Lung microvascular endothelial cell (primary cell): ENCODE measurements around the gene STK39. TPM values are rescaled to one million over a fixed set of nuclear protein-coding genes. Genes with fewer than 3 reads are reported as not detected.

Experiments
- DNase-seq, 2 donors: peaks; one replicate each; pipeline versions ENCODE4 v3.0.0 to v3.0.0-alpha.2; 2010; ENCODE audit warnings: low read depth in 2 of 2
- total RNA-seq: library from RNA; depleted of rRNA; stranded (reverse); fragments of >200 nt; gene quantifications from 2 replicates; pipeline ENCODE4 v1.2.1, GENCODE V29; 2014

The STK39 gene
- total RNA-seq, 1 donor from 2014 or later: 1.4 TPM

- no peak for DNase-seq
Observed at GRCh38 chr2:168006498-168006897, 240.9 kb downstream of the STK39 start.

GRCh38 chr2:168005586-168005985 is 241.8 kb downstream of the STK39 start:
- DNase-seq: no peak

GRCh38 chr2:168003876-168004275 is 243.5 kb downstream of the STK39 start:
- no peak for DNase-seq

- DNase-seq: peak in 1 of 2 donors; percentile 25
Observed at GRCh38 chr2:168002021-168002553, 245.3 kb downstream of the STK39 start.

- no peak for DNase-seq
Observed at GRCh38 chr2:167992278-167992677, 255.1 kb downstream of the STK39 start.

- no peak for DNase-seq
Observed at GRCh38 chr2:167990062-167990461, 257.3 kb downstream of the STK39 start.

- no peak for DNase-seq
Observed at GRCh38 chr2:167988296-167988695, 259.1 kb downstream of the STK39 start.

- no peak for DNase-seq
Observed at GRCh38 chr2:167987558-167987957, 259.8 kb downstream of the STK39 start.

- DNase-seq: no peak
Observed at GRCh38 chr2:167987026-167987425, 260.4 kb downstream of the STK39 start.

- no peak for DNase-seq
Observed at GRCh38 chr2:167986223-167986622, 261.2 kb downstream of the STK39 start.

- no peak for DNase-seq
Observed at GRCh38 chr2:167981945-167982344, 265.4 kb downstream of the STK39 start.

GRCh38 chr2:167980439-167980838 is 267.0 kb downstream of the STK39 start:
- DNase-seq: no peak

- no peak for DNase-seq
Observed at GRCh38 chr2:167972746-167973145, 274.6 kb downstream of the STK39 start.

- no peak for DNase-seq
Observed at GRCh38 chr2:167972020-167972419, 275.4 kb downstream of the STK39 start.

GRCh38 chr2:167966937-167967913 is 280.2 kb downstream of the STK39 start:
- DNase-seq: no peak

- DNase-seq: no peak
Observed at GRCh38 chr2:167965907-167966761, 281.3 kb downstream of the STK39 start.

- peak; percentile 13 to 31 for DNase-seq
Observed at GRCh38 chr2:167964650-167965413, 282.6 kb downstream of the STK39 start.

- no peak for DNase-seq
Observed at GRCh38 chr2:167963899-167964649, 283.3 kb downstream of the STK39 start.

- DNase-seq: no peak
Observed at GRCh38 chr2:167962436-167963226, 284.8 kb downstream of the STK39 start.
